WTC11 (cell line): ENCODE data around the gene PWP1. TPM values are rescaled to one million over a fixed set of nuclear protein-coding genes. Genes with fewer than 3 reads are reported as not detected.

Experiments used
- ATF1 ChIP-seq: sonication (generic); formaldehyde crosslinking; IDR thresholded peaks from 2 replicates; pipeline ENCODE4 v1.8.1; 2023; ENCODE audit warnings: mild to moderate bottlenecking, moderate library complexity, missing genetic modification reagents
- CBFB ChIP-seq: sonication (generic); formaldehyde crosslinking; IDR thresholded peaks from 2 replicates; pipeline ENCODE4 v1.8.1; 2022; ENCODE audit warnings: mild to moderate bottlenecking, low read depth, missing genetic modification reagents
- CDX4 ChIP-seq: fragments of 250-450 bp; sonication (Bioruptor Pico); IDR thresholded peaks from 2 replicates; pipeline ENCODE4 v1.9.0; 2021; ENCODE audit warnings: moderate library complexity, mild to moderate bottlenecking, inconsistent platforms, borderline replicate concordance
- ETV6 ChIP-seq: sonication (generic); formaldehyde crosslinking; IDR thresholded peaks from 2 replicates; pipeline ENCODE4 v1.8.1; 2022; ENCODE audit warnings: mild to moderate bottlenecking, missing genetic modification reagents
- FOXP4 ChIP-seq: sonication (generic); formaldehyde crosslinking; IDR thresholded peaks from 2 replicates; pipeline ENCODE4 v1.8.0; 2022; ENCODE audit warnings: mild to moderate bottlenecking, missing genetic modification reagents
- NR2C2 ChIP-seq: sonication (generic); formaldehyde crosslinking; IDR thresholded peaks from 2 replicates; pipeline ENCODE4 v1.8.0; 2022; ENCODE audit warnings: mild to moderate bottlenecking, missing genetic modification reagents
- NR3C1 ChIP-seq: sonication (generic); formaldehyde crosslinking; conservative IDR thresholded peaks from 2 replicates; pipeline ENCODE4 v1.8.1; 2023; ENCODE audit warnings: low read depth, mild to moderate bottlenecking, missing genetic modification reagents
- TEAD1 ChIP-seq: sonication (generic); formaldehyde crosslinking; IDR thresholded peaks from 2 replicates; pipeline ENCODE4 v1.8.0; 2022; ENCODE audit warnings: mild to moderate bottlenecking, missing genetic modification reagents
- ZNF121 ChIP-seq: sonication (generic); formaldehyde crosslinking; IDR thresholded peaks from 2 replicates; pipeline ENCODE4 v1.8.0; 2023; ENCODE audit warnings: missing genetic modification reagents
- total RNA-seq: library from RNA; stranded (reverse); gene quantifications from 3 replicates; pipeline ENCODE4 v1.2.3, GENCODE V29; 2021
- TF ChIP-seq, protein P1 (sequence below): sonication (generic); formaldehyde crosslinking; IDR thresholded peaks from 2 replicates; pipeline ENCODE4 v1.8.1; 2023; ENCODE audit warnings: mild to moderate bottlenecking, missing genetic modification reagents
- TF ChIP-seq, protein P2 (sequence below): sonication (generic); formaldehyde crosslinking; IDR thresholded peaks from 2 replicates; pipeline ENCODE4 v1.8.1; 2023; ENCODE audit warnings: mild to moderate bottlenecking, missing genetic modification reagents, moderate library complexity
- TF ChIP-seq, protein P3 (sequence below): sonication (generic); formaldehyde crosslinking; IDR thresholded peaks from 2 replicates; pipeline ENCODE4 v1.8.1; 2023; ENCODE audit warnings: mild to moderate bottlenecking, missing genetic modification reagents
- TF ChIP-seq, protein P4 (sequence below): sonication (generic); formaldehyde crosslinking; IDR thresholded peaks from 2 replicates; pipeline ENCODE4 v1.8.0; 2022; ENCODE audit warnings: mild to moderate bottlenecking, missing genetic modification reagents
- TF ChIP-seq, protein P5 (sequence below): sonication (generic); formaldehyde crosslinking; IDR thresholded peaks from 2 replicates; pipeline ENCODE4 v1.8.1; 2023; ENCODE audit warnings: mild to moderate bottlenecking, missing genetic modification reagents, borderline replicate concordance

Gene PWP1
- total RNA-seq, 1 experiment from 2014 or later: 54.2 TPM

GRCh38 chr12:107685360-107686248 lies at the start of gene PWP1 (continued):
- TF ChIP-seq, protein P1, sequence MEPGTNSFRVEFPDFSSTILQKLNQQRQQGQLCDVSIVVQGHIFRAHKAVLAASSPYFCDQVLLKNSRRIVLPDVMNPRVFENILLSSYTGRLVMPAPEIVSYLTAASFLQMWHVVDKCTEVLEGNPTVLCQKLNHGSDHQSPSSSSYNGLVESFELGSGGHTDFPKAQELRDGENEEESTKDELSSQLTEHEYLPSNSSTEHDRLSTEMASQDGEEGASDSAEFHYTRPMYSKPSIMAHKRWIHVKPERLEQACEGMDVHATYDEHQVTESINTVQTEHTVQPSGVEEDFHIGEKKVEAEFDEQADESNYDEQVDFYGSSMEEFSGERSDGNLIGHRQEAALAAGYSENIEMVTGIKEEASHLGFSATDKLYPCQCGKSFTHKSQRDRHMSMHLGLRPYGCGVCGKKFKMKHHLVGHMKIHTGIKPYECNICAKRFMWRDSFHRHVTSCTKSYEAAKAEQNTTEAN (CRISPR knock-in tag): peak; percentile 79
- TF ChIP-seq, protein P2, sequence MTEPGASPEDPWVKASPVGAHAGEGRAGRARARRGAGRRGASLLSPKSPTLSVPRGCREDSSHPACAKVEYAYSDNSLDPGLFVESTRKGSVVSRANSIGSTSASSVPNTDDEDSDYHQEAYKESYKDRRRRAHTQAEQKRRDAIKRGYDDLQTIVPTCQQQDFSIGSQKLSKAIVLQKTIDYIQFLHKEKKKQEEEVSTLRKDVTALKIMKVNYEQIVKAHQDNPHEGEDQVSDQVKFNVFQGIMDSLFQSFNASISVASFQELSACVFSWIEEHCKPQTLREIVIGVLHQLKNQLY: no peak; the same call in 1 of the 2 replicates
- TF ChIP-seq ATF1: no peak; the same call in 1 of the 2 replicates
- no peak for TF ChIP-seq CDX4 (CRISPR knock-in tag)
- TF ChIP-seq, protein P3, sequence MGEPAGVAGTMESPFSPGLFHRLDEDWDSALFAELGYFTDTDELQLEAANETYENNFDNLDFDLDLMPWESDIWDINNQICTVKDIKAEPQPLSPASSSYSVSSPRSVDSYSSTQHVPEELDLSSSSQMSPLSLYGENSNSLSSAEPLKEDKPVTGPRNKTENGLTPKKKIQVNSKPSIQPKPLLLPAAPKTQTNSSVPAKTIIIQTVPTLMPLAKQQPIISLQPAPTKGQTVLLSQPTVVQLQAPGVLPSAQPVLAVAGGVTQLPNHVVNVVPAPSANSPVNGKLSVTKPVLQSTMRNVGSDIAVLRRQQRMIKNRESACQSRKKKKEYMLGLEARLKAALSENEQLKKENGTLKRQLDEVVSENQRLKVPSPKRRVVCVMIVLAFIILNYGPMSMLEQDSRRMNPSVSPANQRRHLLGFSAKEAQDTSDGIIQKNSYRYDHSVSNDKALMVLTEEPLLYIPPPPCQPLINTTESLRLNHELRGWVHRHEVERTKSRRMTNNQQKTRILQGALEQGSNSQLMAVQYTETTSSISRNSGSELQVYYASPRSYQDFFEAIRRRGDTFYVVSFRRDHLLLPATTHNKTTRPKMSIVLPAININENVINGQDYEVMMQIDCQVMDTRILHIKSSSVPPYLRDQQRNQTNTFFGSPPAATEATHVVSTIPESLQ (CRISPR knock-in tag): no peak
- TF ChIP-seq, protein P4, sequence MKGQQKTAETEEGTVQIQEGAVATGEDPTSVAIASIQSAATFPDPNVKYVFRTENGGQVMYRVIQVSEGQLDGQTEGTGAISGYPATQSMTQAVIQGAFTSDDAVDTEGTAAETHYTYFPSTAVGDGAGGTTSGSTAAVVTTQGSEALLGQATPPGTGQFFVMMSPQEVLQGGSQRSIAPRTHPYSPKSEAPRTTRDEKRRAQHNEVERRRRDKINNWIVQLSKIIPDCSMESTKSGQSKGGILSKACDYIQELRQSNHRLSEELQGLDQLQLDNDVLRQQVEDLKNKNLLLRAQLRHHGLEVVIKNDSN: 0 out of 2 replicates have a peak, but pooled peaks have one; percentile 24
- TF ChIP-seq CBFB: no peak
- peak; percentile 84; the same call in 1 of the 2 replicates for TF ChIP-seq FOXP4
- no peak for TF ChIP-seq NR3C1
- no peak for TF ChIP-seq NR2C2
- TF ChIP-seq ETV6 (CRISPR knock-in tag): peak; percentile 81; the same call in 1 of the 2 replicates
- TF ChIP-seq TEAD1 (CRISPR knock-in tag): peak; percentile 61
- no peak for TF ChIP-seq ZNF121 (CRISPR knock-in tag)
- TF ChIP-seq, protein P5, sequence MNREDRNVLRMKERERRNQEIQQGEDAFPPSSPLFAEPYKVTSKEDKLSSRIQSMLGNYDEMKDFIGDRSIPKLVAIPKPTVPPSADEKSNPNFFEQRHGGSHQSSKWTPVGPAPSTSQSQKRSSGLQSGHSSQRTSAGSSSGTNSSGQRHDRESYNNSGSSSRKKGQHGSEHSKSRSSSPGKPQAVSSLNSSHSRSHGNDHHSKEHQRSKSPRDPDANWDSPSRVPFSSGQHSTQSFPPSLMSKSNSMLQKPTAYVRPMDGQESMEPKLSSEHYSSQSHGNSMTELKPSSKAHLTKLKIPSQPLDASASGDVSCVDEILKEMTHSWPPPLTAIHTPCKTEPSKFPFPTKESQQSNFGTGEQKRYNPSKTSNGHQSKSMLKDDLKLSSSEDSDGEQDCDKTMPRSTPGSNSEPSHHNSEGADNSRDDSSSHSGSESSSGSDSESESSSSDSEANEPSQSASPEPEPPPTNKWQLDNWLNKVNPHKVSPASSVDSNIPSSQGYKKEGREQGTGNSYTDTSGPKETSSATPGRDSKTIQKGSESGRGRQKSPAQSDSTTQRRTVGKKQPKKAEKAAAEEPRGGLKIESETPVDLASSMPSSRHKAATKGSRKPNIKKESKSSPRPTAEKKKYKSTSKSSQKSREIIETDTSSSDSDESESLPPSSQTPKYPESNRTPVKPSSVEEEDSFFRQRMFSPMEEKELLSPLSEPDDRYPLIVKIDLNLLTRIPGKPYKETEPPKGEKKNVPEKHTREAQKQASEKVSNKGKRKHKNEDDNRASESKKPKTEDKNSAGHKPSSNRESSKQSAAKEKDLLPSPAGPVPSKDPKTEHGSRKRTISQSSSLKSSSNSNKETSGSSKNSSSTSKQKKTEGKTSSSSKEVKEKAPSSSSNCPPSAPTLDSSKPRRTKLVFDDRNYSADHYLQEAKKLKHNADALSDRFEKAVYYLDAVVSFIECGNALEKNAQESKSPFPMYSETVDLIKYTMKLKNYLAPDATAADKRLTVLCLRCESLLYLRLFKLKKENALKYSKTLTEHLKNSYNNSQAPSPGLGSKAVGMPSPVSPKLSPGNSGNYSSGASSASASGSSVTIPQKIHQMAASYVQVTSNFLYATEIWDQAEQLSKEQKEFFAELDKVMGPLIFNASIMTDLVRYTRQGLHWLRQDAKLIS (CRISPR knock-in tag): no peak
